LNCAP (cell line): ENCODE data around the gene SLC12A3.

Experiments used
- CTCF ChIP-seq: fragments of 450-650 bp; IDR thresholded peaks from 2 replicates; pipeline ENCODE4 v1.5.1; 2017; ENCODE audit warnings: mild to moderate bottlenecking

Gene SLC12A3

GRCh38 chr16:56921571-56921970, 56.6 kb downstream of the SLC12A3 start:
- TF ChIP-seq CTCF, result no peak

GRCh38 chr16:56923481-56924091, 58.6 kb downstream of the SLC12A3 start:
- TF ChIP-seq CTCF, result no peak

GRCh38 chr16:56927471-56927870, 62.5 kb downstream of the SLC12A3 start:
- TF ChIP-seq CTCF, result no peak

GRCh38 chr16:56929639-56930038, 64.6 kb downstream of the SLC12A3 start:
- no peak for TF ChIP-seq CTCF

- TF ChIP-seq CTCF, result no peak
Measured at GRCh38 chr16:56930486-56931270, 65.7 kb downstream of the SLC12A3 start.

- no peak for TF ChIP-seq CTCF
Measured at GRCh38 chr16:56931271-56931891, 66.4 kb downstream of the SLC12A3 start.

- TF ChIP-seq CTCF, result no peak
Measured at GRCh38 chr16:56931892-56932720, 67.1 kb downstream of the SLC12A3 start, which contains the start of gene HERPUD1. Gene HERPUD1, plus strand, starts transcription at chr16:56932142. Its CDS starts 103 bp downstream, at chr16:56932245.
